ENCODE results near the gene CACNB1.
A peak's percentile ranks its signal among the peaks of the same experiment; 100 is the strongest.

CACNB1 gene

DNA sequence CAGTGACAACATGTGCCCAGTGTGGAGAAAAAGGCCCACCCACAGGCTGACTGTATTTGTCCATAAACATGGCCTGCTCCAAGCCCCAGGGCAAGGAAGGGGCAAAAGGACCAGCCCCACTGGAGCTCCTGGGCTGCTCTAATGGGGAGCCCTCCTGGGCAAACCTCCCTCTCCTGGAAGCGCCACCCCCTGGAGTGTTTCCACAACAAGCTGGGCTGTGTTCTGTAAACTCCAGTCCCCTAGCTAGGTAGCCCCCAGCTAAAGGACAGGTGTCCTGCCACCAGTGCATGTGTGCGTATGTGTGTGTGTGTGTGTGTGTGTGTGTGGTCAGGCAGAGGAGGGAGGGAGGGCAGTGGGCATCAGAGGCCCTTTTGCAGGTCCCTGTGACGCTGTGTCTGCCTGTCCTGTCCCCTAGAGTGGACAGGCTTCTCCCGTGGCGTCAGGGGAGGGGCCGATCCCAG is 39.5 kb upstream of the CACNB1 start:
- no peak overlapping the region for H3K27ac ChIP-seq (replicated peaks)
- DNase-seq (ENCODE audit: low read depth in 1 of 2, low spot score in 1 of 2): no peak
- TF ChIP-seq SPI1 (IDR thresholded peaks at IDR 0.05; ENCODE audit: borderline replicate concordance, low read depth) (no peak), POLR2AphosphoS5 (IDR thresholded peaks at IDR 0.05; ENCODE audit: low read depth) (no peak), GABPA (IDR thresholded peaks at IDR 0.05; ENCODE audit: low read depth) (no peak), REST (IDR thresholded peaks at IDR 0.05; ENCODE audit: insufficient replicate concordance, low read depth) (no peak)
- TF ChIP-seq, protein P1, sequence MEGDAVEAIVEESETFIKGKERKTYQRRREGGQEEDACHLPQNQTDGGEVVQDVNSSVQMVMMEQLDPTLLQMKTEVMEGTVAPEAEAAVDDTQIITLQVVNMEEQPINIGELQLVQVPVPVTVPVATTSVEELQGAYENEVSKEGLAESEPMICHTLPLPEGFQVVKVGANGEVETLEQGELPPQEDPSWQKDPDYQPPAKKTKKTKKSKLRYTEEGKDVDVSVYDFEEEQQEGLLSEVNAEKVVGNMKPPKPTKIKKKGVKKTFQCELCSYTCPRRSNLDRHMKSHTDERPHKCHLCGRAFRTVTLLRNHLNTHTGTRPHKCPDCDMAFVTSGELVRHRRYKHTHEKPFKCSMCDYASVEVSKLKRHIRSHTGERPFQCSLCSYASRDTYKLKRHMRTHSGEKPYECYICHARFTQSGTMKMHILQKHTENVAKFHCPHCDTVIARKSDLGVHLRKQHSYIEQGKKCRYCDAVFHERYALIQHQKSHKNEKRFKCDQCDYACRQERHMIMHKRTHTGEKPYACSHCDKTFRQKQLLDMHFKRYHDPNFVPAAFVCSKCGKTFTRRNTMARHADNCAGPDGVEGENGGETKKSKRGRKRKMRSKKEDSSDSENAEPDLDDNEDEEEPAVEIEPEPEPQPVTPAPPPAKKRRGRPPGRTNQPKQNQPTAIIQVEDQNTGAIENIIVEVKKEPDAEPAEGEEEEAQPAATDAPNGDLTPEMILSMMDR (IDR thresholded peaks at IDR 0.05; ENCODE audit: insufficient read depth, low read length): no peak

GRCh38 chr17:39236450-39236927 is 39.0 kb upstream of the CACNB1 start:
- Histone ChIP-seq H3K27ac (replicated peaks) (no peak overlapping the region), H3K4me3 (replicated peaks; ENCODE audit: insufficient read depth, low read length) (no peak overlapping the region), H3K27me3 (ENCODE audit: insufficient read depth, poor library complexity, severe bottlenecking) (no peaks in the 10 kb centered on the region)
- no peak for DNase-seq (ENCODE audit: low read depth in 1 of 2, low spot score in 1 of 2)
- TF ChIP-seq SPI1 (IDR thresholded peaks at IDR 0.05; ENCODE audit: borderline replicate concordance, low read depth) (no peak), POLR2AphosphoS5 (IDR thresholded peaks at IDR 0.05; ENCODE audit: low read depth) (no peak), GABPA (IDR thresholded peaks at IDR 0.05; ENCODE audit: low read depth) (no peak), REST (IDR thresholded peaks at IDR 0.05; ENCODE audit: insufficient replicate concordance, low read depth) (no peak)
- TF ChIP-seq, protein P1 (IDR thresholded peaks at IDR 0.05; ENCODE audit: insufficient read depth, low read length): no peak

More for the DNA sequence above, 39.5 kb upstream of the CACNB1 start:
- Histone ChIP-seq H3K4me3 (replicated peaks; ENCODE audit: insufficient read depth, low read length) (no peak overlapping the region), H3K27me3 (ENCODE audit: insufficient read depth, poor library complexity, severe bottlenecking) (no peaks in the 10 kb centered on the region)

- peak in 1 of 2 experiments; percentile 67 for DNase-seq (ENCODE audit: low read depth in 1 of 2, low spot score in 1 of 2)
- Histone ChIP-seq H3K27me3 (ENCODE audit: insufficient read depth, poor library complexity, severe bottlenecking) (no peaks in the 10 kb centered on the region), H3K4me3 (replicated peaks; ENCODE audit: insufficient read depth, low read length) (no peak overlapping the region), H3K27ac (replicated peaks) (no peak overlapping the region)
- no peak for TF ChIP-seq GABPA (IDR thresholded peaks at IDR 0.05; ENCODE audit: low read depth)
- TF ChIP-seq, protein P1 (IDR thresholded peaks at IDR 0.05; ENCODE audit: insufficient read depth, low read length): peak; percentile 95
Observed at GRCh38 chr17:39235555-39236449, 38.3 kb upstream of the CACNB1 start.

All from HL-60 (cell line).